Trophoblast cell (in vitro differentiated cells and primary cell): ENCODE data around the gene GFPT1.

Source experiments
- DNase-seq, 2 donors: peaks; one replicate each; pipeline ENCODE4 v3.0.0-alpha.2; 2016
- H2AFZ ChIP-seq: 2 replicates; pipeline ENCODE4 v1.6.1; 2013; ENCODE audit warnings: low read length, moderate library complexity, mild to moderate bottlenecking; ENCODE audit not compliant: insufficient read depth, poor library complexity
- H2AK5ac ChIP-seq: 2 replicates; pipeline ENCODE4 v1.6.1; 2013; ENCODE audit warnings: mild to moderate bottlenecking, low read length
- H2BK120ac ChIP-seq: 2 replicates; pipeline ENCODE4 v1.6.1; 2013; ENCODE audit warnings: low read length, mild to moderate bottlenecking, moderate library complexity; ENCODE audit not compliant: insufficient read depth, poor library complexity
- H2BK12ac ChIP-seq: 2 replicates; pipeline ENCODE4 v1.6.1; 2013; ENCODE audit warnings: mild to moderate bottlenecking, low read length, moderate library complexity
- H2BK5ac ChIP-seq: 2 replicates; pipeline ENCODE4 v1.6.1; 2013; ENCODE audit warnings: low read length, low read depth, moderate library complexity, mild to moderate bottlenecking; ENCODE audit not compliant: poor library complexity
- H3K14ac ChIP-seq: 2 replicates; pipeline ENCODE4 v1.6.1; 2013; ENCODE audit warnings: mild to moderate bottlenecking, low read length
- H3K18ac ChIP-seq: 2 replicates; pipeline ENCODE4 v1.6.1; 2013; ENCODE audit warnings: mild to moderate bottlenecking, low read length
- H3K23ac ChIP-seq: 2 replicates; pipeline ENCODE4 v1.6.1; 2013; ENCODE audit warnings: low read length
- H3K27ac ChIP-seq: 2 replicates; pipeline ENCODE4 v1.5.1; 2013; ENCODE audit warnings: low read depth, mild to moderate bottlenecking, inconsistent platforms, low read length, moderate library complexity
- H3K27me3 ChIP-seq: 2 replicates; pipeline ENCODE4 v1.6.1; 2013; ENCODE audit warnings: inconsistent platforms, mild to moderate bottlenecking, low read length, moderate library complexity; ENCODE audit not compliant: insufficient read depth
- H3K36me3 ChIP-seq, 2 experiments: 1 replicate in 1 of 2; 2 replicates in 1 of 2; pipeline ENCODE4 v1.6.1; 2013; ENCODE audit warnings: low read length in 2 of 2, mild to moderate bottlenecking in 2 of 2, moderate library complexity in 1 of 2; ENCODE audit not compliant: insufficient read depth in 2 of 2, control insufficient read depth in 1 of 2
- H3K4ac ChIP-seq: 2 replicates; pipeline ENCODE4 v1.6.1; 2013; ENCODE audit warnings: low read depth, mild to moderate bottlenecking, low read length, moderate library complexity
- H3K4me1 ChIP-seq, 2 experiments: 1 replicate in 1 of 2; 2 replicates in 1 of 2; pipeline ENCODE4 v1.6.1; 2013; ENCODE audit warnings: low read length in 2 of 2, mild to moderate bottlenecking in 2 of 2, moderate library complexity in 1 of 2; ENCODE audit not compliant: insufficient read depth in 2 of 2, control insufficient read depth in 1 of 2
- H3K4me2 ChIP-seq: 2 replicates; pipeline ENCODE4 v1.6.1; 2013; ENCODE audit warnings: inconsistent platforms, mild to moderate bottlenecking, low read length, moderate library complexity
- H3K4me3 ChIP-seq: 2 replicates; pipeline ENCODE4 v1.5.1; 2013; ENCODE audit warnings: mild to moderate bottlenecking, low read depth, low read length, inconsistent platforms
- H3K79me1 ChIP-seq: one replicate; pipeline ENCODE4 v1.6.1; 2013; ENCODE audit warnings: low read length
- H3K79me2 ChIP-seq: 2 replicates; pipeline ENCODE4 v1.6.1; 2013; ENCODE audit warnings: low read length, mild to moderate bottlenecking; ENCODE audit not compliant: control insufficient read depth, insufficient read depth, poor library complexity
- H3K9ac ChIP-seq: 2 replicates; pipeline ENCODE4 v1.6.1; 2013; ENCODE audit warnings: mild to moderate bottlenecking, low read length
- H3K9me3 ChIP-seq: 2 replicates; pipeline ENCODE4 v1.6.1; 2013; ENCODE audit warnings: low read depth, mild to moderate bottlenecking, control low read depth, inconsistent platforms, low read length; ENCODE audit not compliant: insufficient read depth
- H4K12ac ChIP-seq: 2 replicates; pipeline ENCODE4 v1.6.1; 2013; ENCODE audit warnings: low read depth, mild to moderate bottlenecking, low read length, moderate library complexity
- H4K8ac ChIP-seq: 2 replicates; pipeline ENCODE4 v1.6.1; 2013; ENCODE audit warnings: low read depth, mild to moderate bottlenecking, low read length, moderate library complexity
- H4K91ac ChIP-seq: one replicate; pipeline ENCODE4 v1.6.1; 2013; ENCODE audit warnings: low read depth, mild to moderate bottlenecking, low read length, moderate library complexity
- WGBS: extraction: QIAGEN DNeasy Blood & Tissue Kit; methylation state at CpG from one replicate; pipeline ENCODE4 v1.1.7; 2013; ENCODE audit warnings: missing lambda C conversion rate; ENCODE audit not compliant: insufficient read length, insufficient coverage; ENCODE audit errors: extremely low coverage; 5-methylcytosine and 5-hydroxymethylcytosine counted together

The GFPT1 gene

DNA sequence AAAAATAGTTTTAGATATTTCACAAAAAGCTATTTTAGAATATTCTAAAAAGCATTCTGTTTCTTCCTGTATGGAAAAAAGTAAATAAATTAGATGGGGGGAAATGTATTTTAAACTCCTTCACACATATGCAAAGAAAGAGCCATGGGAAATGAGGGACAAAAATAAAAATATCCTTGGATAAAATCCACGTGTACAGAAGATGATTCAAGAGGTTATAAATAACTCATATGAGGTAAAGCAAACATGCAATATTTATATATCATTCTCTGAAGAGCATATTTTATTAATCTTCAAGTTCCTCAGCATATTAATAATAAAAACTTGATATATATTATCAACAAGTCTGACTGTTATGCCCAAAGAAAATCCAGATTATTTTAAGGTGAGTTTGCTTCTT is 8.8 kb upstream of the GFPT1 start:
- Histone ChIP-seq H3K9ac (no peak overlapping the region), H3K4me3 (no peak overlapping the region), H2AFZ (no peak overlapping the region), H4K8ac (no peak overlapping the region), H3K79me2 (no peaks in the 10 kb centered on the region), H2BK12ac (no peak overlapping the region), H3K4ac (no peak overlapping the region), H3K23ac (no peak overlapping the region), H3K36me3 (peaks cover 8 to 9% of the 10 kb centered on the region in 2 experiments), H3K27ac (no peak overlapping the region), H2AK5ac (no peak overlapping the region), H3K27me3 (no peaks in the 10 kb centered on the region), H2BK120ac (no peak overlapping the region), H4K12ac (no peak overlapping the region), H2BK5ac (no peak overlapping the region), H3K4me1 (no peaks in the 10 kb centered on the region), H3K9me3 (no peaks in the 10 kb centered on the region), H3K4me2 (no peak overlapping the region), H3K18ac (no peak overlapping the region), H4K91ac (no peak overlapping the region), H3K79me1 (no peaks in the 10 kb centered on the region), H3K14ac (no peak overlapping the region)
- no peak for DNase-seq
- WGBS, result no CpG with 5 or more reads among the region's 1 CpG

DNA sequence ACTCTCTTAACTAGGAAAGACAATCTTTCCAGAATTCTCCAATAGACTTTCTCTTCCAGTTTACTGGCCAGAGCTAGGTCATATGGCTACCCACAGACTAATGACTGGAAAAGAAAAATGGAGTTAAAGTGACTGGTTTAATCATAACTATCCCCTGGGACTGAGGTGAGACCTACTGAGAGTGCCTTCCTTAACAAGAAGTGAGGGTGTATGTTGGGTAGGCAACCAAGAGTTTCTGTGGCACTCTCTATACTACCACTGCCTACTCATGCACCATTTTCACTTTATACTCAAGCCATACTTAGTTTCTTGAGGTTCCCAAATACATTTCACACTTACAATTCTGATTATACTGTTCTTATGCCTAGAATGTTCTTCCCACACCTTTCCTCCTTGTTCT is 6.9 kb upstream of the GFPT1 start:
- no peak overlapping the region for H3K4me2 ChIP-seq
- H3K4me1 ChIP-seq, result no peaks in the 10 kb centered on the region
- H4K12ac ChIP-seq, result no peak overlapping the region
- H4K91ac ChIP-seq, result no peak overlapping the region
- peaks cover 7 to 9% of the 10 kb centered on the region in 2 experiments for H3K36me3 ChIP-seq
- H3K4ac ChIP-seq, result no peak overlapping the region
- H3K9ac ChIP-seq, result no peak overlapping the region
- no peak overlapping the region for H3K23ac ChIP-seq
- no peaks in the 10 kb centered on the region for H3K9me3 ChIP-seq
- no peak overlapping the region for H2BK5ac ChIP-seq
- H3K18ac ChIP-seq, result no peak overlapping the region
- H3K27ac ChIP-seq, result no peak overlapping the region
- H3K14ac ChIP-seq, result no peak overlapping the region
- DNase-seq, result no peak
- H3K4me3 ChIP-seq, result no peak overlapping the region
- H3K27me3 ChIP-seq, result no peaks in the 10 kb centered on the region
- H4K8ac ChIP-seq, result no peak overlapping the region
- no peak overlapping the region for H2BK12ac ChIP-seq
- H2AFZ ChIP-seq, result no peak overlapping the region
- no peak overlapping the region for H2BK120ac ChIP-seq
- H3K79me1 ChIP-seq, result no peaks in the 10 kb centered on the region
- H2AK5ac ChIP-seq, result no peak overlapping the region
- H3K79me2 ChIP-seq, result no peaks in the 10 kb centered on the region

DNA sequence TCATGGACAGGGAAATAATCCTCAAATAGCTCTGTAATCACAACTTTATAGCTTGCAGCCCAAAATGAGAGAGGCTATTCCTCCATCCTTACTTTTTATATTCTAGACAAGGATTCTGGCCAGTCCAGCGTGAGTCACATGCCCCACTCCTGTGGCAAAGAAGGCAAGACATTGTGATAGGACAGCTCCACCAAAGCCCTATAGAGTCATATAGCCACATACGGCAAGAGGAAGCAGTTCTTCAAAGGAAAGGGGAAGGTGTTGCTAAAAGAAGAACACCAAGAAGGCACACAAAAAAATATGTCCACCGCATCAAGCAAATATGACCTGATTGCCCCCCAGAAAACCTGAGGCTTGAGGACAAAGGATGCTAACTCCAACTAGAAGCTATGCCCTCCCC is 3.4 kb upstream of the GFPT1 start:
- Histone ChIP-seq H3K14ac (no peak overlapping the region), H2BK120ac (no peak overlapping the region), H3K4me3 (no peak overlapping the region), H3K23ac (no peak overlapping the region), H3K79me2 (peaks cover 8% of the 10 kb centered on the region), H2AFZ (no peak overlapping the region), H4K12ac (no peak overlapping the region), H3K18ac (no peak overlapping the region), H3K27ac (no peak overlapping the region), H2AK5ac (no peak overlapping the region), H3K4ac (no peak overlapping the region), H4K8ac (no peak overlapping the region), H3K36me3 (peaks cover 3% of the 10 kb centered on the region in 2 experiments), H3K4me1 (peaks cover 2 to 9% of the 10 kb centered on the region in 2 experiments), H3K79me1 (peaks cover 12% of the 10 kb centered on the region), H3K9me3 (no peaks in the 10 kb centered on the region), H4K91ac (no peak overlapping the region), H2BK5ac (no peak overlapping the region), H2BK12ac (no peak overlapping the region), H3K4me2 (no peak overlapping the region), H3K9ac (no peak overlapping the region), H3K27me3 (no peaks in the 10 kb centered on the region)
- WGBS, result no CpG with 5 or more reads among the region's 3 CpGs
- DNase-seq, result no peak

DNA sequence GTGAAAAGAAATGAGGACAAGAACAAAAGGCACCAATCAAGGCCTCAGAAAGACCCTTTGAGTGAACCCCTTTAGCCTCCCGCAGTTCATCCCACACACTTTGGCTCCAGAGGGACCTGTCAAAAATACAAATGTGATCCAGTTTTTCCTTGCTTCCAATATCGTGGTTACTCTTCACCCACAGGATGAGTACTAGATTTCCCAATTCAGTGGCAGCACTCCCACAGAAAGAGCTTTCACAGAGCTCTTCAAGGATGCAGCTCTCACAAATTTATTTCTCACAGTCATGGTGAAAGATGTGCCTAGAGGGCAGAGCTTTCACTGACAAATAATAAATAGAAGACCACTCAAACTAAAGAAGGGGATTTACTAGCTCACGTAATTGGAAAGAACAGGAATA is 3.0 kb upstream of the GFPT1 start:
- Histone ChIP-seq H4K12ac (no peak overlapping the region), H3K79me2 (peaks cover 8% of the 10 kb centered on the region), H2BK120ac (no peak overlapping the region), H3K4me3 (no peak overlapping the region), H2AK5ac (no peak overlapping the region), H4K8ac (no peak overlapping the region), H3K14ac (no peak overlapping the region), H3K9ac (no peak overlapping the region), H3K4me1 (peaks cover 2 to 9% of the 10 kb centered on the region in 2 experiments), H3K79me1 (peaks cover 12% of the 10 kb centered on the region), H2BK12ac (no peak overlapping the region), H3K23ac (no peak overlapping the region), H3K27me3 (no peaks in the 10 kb centered on the region), H3K36me3 (peaks cover 3 to 5% of the 10 kb centered on the region in 2 experiments), H3K18ac (no peak overlapping the region), H3K4ac (no peak overlapping the region), H2BK5ac (no peak overlapping the region), H3K9me3 (no peaks in the 10 kb centered on the region), H3K27ac (no peak overlapping the region), H2AFZ (no peak overlapping the region), H3K4me2 (no peak overlapping the region), H4K91ac (no peak overlapping the region)
- no peak for DNase-seq
- no CpG with 5 or more reads among the region's 3 CpGs for WGBS
